T-helper 1 cell treated with Interleukin-12 subunit alpha and Interleukin-12 subunit beta and Interleukin-4 antibody, amounts not matched to agents 30 ng/mL and 1 ng/mL, for 36 hours (primary cell): ENCODE results near the gene GEMIN5. TPM values are rescaled to one million over a fixed set of nuclear protein-coding genes. Genes with fewer than 3 reads are reported as not detected.
"Not testable (repeated sequence)": the region's sequence is repeated elsewhere in the genome, so short reads cannot be mapped to it uniquely, and the experiment has no call there.

Experiments used
- intact Hi-C: fragments of 100-400 bp; cut with micrococcal nuclease; formaldehyde crosslinking; loops from one replicate; pipeline ENCODE4 v1.15.1; 2024
- total RNA-seq: library from RNA; stranded (reverse); gene quantifications from 2 replicates; pipeline ENCODE4 v1.2.3, GENCODE V29; 2022

GEMIN5 gene
- total RNA-seq, result 18.4 and 23.3 TPM in 2 replicates

DNA sequence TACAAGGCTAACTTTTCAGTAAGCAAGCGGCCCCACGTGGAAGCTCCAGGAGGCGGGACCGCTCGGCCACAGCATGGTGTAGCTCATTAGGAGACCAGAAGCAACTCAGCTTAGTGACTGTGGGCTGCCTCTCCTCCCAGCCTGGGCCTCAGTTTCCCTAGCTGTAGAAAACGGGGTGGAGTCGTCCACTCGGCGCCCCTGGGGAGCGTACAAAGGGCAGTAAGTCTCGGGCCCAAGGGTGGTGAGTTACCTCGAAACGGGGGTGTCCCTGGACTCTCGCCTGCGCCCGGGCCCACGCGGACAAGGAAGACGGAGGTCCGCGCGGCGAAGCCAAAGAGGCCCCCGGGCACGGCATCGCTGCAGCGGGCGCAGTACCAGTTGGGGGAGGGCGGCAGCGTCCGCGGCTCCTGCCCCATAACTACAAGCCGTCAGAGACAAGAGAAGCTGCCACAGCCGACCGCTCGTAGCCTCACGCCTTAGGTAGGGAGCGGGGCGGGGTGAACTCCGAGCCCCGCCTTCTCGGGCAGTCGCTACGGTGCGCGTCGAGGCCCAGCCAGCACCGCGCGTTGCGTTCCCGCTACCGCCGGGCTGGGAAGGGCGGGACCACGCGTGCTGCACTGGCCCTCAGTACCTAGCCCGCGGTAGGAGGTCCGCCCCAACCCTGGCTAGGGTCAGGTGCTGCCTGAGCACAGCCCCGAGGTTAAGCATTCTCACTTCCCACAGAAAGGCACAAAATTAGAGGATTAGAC lies at the start of gene GEMIN5:
Gene GEMIN5 (minus strand): TSS at position 494 of the 749 bp plus-strand sequence. CDS start 78 bp downstream, at position 416.
- intact Hi-C loops, result loop anchor here (1.0 kb wide), 2 partner anchors 80 to 126 kb away; partner anchors contain the start of gene CNOT8

- intact Hi-C loops, result no loop called here
These were observed 48.1 kb upstream of the GEMIN5 start for GRCh38 chr5:154986151-154986550.

DNA sequence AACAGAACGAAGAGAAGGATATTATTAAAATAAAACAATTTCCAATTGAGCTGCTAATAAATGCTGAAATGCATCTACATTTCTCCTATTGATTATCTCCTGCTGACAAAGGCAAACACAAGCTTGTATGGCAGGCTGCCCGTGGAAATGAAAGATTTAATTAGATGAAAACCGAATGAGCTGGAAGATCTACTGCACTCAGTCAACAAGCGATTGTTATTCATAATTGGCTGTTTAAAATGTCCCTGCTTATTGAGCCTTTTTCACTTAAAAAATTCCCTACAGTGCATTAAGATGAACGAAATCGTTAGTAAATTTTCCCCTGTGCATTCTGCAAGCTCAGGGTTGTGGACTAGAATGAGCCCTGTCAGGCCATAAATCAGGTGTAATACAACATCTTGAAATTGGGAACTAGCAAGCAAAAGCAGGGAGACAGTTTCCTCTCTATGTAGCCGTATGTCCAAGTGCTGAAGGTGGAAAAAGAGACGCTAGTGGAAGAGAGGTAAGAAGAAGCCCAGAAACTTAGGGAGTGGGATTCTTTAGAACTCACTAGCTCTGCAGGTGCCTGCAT lies 47.0 kb upstream of the GEMIN5 start:
- intact Hi-C loops, result no loop called here

GRCh38 chr5:154978294-154978693 lies 40.3 kb upstream of the GEMIN5 start:
- intact Hi-C loops, result not testable (repeated sequence)

GRCh38 chr5:154977409-154977808 lies 39.4 kb upstream of the GEMIN5 start:
- intact Hi-C loops, result no loop called here

DNA sequence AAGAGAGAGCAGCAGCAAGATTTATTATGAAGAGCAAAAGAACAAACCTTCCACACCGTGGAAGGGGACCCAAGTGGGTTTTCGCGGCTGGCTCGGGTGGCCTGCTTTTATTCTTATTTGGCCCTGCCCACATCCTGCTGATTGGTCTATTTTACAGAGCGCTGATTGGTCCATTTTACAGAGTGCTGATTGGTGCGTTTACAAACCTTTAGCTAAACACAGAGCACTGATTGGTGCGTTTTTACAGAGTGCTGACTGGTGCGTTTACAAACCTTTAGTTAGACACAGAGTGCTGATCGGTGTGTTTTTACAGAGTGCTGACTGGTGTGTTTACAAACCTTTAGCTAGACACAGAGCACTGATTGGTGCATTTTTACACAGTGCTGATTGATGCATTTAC lies 38.1 kb upstream of the GEMIN5 start:
- intact Hi-C loops, result not testable (repeated sequence)

DNA sequence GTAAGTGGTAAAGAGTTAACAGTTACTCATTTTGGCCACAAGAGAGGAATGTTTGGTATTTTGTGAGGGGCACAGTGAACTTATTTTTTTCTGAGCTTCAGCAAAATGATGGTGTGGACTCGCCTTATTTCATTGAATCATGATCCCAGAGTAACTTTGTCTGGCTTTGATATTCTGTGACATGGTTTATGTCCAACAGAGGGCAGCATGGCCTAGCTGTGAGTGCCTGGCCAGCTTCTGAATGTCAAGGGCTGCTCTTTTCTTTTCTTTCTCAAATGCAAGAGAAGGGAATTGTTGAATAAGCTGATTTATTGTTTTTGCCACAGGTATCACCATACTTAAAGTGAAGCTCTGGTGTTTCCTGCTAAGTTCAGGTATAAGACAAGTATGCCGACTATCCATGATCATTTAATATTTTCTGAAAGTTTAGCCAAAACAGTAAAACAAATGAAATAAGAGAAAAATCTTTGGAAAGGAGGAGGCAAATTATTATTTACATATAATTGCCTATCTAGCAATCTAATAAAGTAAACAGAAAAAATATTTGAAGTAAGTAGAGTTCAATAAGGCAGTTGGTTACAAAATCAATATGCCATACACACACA lies 34.6 kb upstream of the GEMIN5 start:
- intact Hi-C loops, result loop anchor here (2.0 to 5.0 kb wide), 2 partner anchors 32 to 175 kb away; no protein-coding TSS in a partner anchor

- intact Hi-C loops, result loop anchor here (5.0 kb wide), 1 partner anchor 176 kb away; no protein-coding TSS in a partner anchor
These were observed 33.5 kb upstream of the GEMIN5 start for GRCh38 chr5:154971501-154971900.

DNA sequence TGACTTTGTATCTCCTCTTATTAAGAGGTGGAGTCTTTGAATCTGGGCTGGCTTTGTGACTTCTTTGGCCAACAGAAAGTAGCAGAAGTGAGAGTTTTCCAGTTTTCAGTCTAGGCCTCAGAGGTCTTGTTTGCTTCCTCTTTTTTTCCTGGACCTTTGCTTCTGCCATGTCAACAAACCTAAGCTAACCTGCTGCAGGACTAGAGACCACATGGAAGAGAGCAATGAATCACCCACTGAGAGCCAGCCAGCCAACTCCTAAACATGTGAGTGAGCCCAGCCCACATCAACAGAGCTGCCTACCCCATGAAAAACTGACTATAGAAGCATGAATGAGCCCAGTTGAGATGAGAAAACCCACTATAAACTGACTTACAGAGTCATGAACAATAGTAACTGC lies 32.7 kb upstream of the GEMIN5 start:
- intact Hi-C loops, result loop anchor here (5.0 kb wide), 1 partner anchor 177 kb away; no protein-coding TSS in a partner anchor

DNA sequence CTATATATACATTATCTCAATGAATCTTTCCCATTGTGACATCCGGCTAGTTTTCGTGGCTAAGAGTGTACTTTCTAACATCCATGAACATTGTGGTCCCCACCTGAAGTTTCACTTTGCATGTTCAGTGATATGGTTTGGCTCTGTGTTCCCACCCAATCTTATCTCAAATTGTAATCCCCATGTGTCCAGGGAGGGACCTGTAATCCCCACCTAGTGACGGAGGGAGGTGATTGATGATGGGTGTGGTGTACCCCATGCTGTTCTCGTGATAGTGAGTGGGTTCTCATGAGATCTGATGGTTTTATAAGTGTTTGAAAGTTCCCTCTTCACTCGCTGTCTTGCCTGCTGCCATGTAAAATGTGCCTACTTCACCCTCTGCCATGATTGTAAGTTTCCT lies 30.9 kb upstream of the GEMIN5 start:
- intact Hi-C loops, result no loop called here

GRCh38 chr5:154967421-154968024 lies 29.5 kb upstream of the GEMIN5 start:
- intact Hi-C loops, result no loop called here

- intact Hi-C loops, result no loop called here
These were observed 28.9 kb upstream of the GEMIN5 start for GRCh38 chr5:154966874-154967273.

GRCh38 chr5:154966081-154966841 lies 28.2 kb upstream of the GEMIN5 start:
- intact Hi-C loops, result no loop called here

GRCh38 chr5:154962494-154962893 lies 24.5 kb upstream of the GEMIN5 start:
- intact Hi-C loops, result no loop called here

DNA sequence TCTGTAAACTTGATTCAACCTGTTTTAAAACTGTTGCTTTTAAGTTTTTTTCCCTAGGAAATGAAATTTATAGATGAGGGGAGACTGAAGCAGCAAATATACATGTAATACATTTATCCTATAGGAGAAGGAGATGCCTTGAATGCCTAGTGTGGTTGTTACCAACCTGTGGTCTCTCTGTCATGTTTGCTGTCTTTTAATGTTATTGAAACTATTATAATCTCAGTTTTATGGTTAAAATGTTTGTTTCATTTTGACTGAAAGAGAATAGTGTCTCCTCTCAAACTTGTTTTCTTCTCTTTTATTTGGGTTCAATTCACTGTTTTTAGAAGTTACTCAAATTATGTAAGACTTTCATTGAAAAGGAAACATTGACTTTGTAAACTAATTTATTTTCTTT lies 18.7 kb upstream of the GEMIN5 start:
- intact Hi-C loops, result no loop called here

DNA sequence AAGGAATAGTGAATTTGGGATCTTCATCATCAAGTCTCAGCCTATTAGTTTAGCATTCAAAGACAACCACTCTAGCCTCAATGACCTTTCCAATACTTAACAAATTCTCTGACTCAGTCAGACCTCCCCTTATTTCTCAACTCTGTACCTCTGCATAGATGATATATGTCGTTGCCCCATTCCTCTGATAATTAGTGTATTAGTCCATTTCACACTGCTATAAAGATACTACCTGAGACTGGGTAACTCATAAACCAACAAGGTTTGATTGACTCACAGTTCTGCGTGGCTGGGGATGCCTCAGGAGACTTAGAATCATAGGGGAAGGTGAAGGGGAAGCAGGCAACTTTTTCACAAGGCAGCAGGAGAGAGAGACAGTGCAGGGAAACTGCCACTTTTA lies 11.8 kb upstream of the GEMIN5 start:
- intact Hi-C loops, result loop anchor here (10.0 kb wide), 1 partner anchor 1975 kb away; no protein-coding TSS in a partner anchor

DNA sequence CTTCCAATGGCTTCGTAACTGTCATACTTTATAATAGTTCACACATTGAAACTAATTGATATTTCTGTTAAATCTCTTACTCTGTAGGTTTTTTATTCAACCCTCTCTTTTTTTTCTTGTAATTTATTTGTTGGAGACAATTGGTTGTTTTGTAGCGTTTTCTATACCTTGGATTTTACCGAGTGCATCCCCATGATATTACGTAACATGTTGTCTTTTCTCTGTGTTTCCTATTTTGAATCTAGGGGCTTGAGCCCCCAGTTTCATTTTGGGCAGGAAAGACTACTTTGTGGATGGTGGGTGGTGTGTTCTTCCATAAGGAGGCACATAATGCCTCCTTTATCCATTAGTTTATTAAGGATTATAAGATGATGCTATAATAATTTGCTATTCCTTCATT lies 10.3 kb upstream of the GEMIN5 start:
- intact Hi-C loops, result loop anchor here (10.0 kb wide), 1 partner anchor 1976 kb away; no protein-coding TSS in a partner anchor

- intact Hi-C loops, result loop anchor here (10.0 kb wide), 1 partner anchor 1977 kb away; no protein-coding TSS in a partner anchor
These were observed 9.8 kb upstream of the GEMIN5 start for GRCh38 chr5:154947778-154948177.

- intact Hi-C loops, result loop anchor here (1.0 to 10.0 kb wide), 3 partner anchors 59 to 1979 kb away; no protein-coding TSS in a partner anchor
These were observed 7.8 kb upstream of the GEMIN5 start for GRCh38 chr5:154945695-154946301.

DNA sequence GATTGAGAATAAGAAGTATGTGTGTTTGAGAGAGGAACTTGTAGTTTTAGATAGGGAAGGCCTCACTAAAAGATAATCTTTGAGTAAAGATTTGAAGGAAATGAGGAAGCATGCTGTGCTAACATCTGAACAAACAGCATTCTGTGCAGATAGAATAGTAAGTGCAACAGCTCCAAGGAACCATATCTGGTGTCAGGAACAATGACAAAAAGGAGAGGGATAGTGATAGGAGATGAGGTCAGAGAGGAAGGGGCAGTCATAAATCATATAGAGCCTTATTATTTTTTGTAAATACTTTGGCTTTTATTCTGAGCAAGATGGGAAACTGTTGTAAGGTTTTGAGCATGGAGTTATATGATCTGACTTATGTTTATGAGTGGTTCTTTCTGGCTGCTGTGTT lies 6.7 kb upstream of the GEMIN5 start:
- intact Hi-C loops, result loop anchor here (1.0 to 10.0 kb wide), 4 partner anchors 60 to 1980 kb away; partner anchors contain the start of gene GALNT10
